ENCODE results near the gene SF3A1.

- TF ChIP-seq EZH2 (optimal IDR thresholded peaks at IDR 0.05; ENCODE audit: low read depth, low read length), result no peak
- TF ChIP-seq CTCF (IDR thresholded peaks at IDR 0.05; ENCODE audit: low read length), result no peak
Observed at GRCh38 chr22:30309951-30310741, 46.5 kb downstream of the SF3A1 start.
